ENCODE data around the gene STK35.

The STK35 gene

GRCh38 chr20:2101057-2101864 is at the start of gene STK35:
Gene STK35, plus strand, starts transcription at chr20:2101827. Its CDS starts 55 bp downstream, at chr20:2101882.
- DNase-seq (ENCODE audit: low read depth in 4 of 4, low spot score in 1 of 4), result peak in 3 of 4 experiments; percentile 38 to 69 (median 68)

- DNase-seq (ENCODE audit: low read depth in 4 of 4, low spot score in 1 of 4), result no peak
These were observed 49.7 kb upstream of the STK35 start for GRCh38 chr20:2051946-2052345.

- DNase-seq (ENCODE audit: low read depth in 4 of 4, low spot score in 1 of 4), result no peak
These were observed 48.9 kb upstream of the STK35 start for GRCh38 chr20:2052741-2053140.

GRCh38 chr20:2053615-2054014 is 48.0 kb upstream of the STK35 start:
- no peak for DNase-seq (ENCODE audit: low read depth in 4 of 4, low spot score in 1 of 4)

GRCh38 chr20:2054911-2055310 is 46.7 kb upstream of the STK35 start:
- DNase-seq (ENCODE audit: low read depth in 4 of 4, low spot score in 1 of 4), result no peak

- no peak for DNase-seq (ENCODE audit: low read depth in 4 of 4, low spot score in 1 of 4)
These were observed 42.2 kb upstream of the STK35 start for GRCh38 chr20:2059411-2059810.

GRCh38 chr20:2065099-2065498 is 36.5 kb upstream of the STK35 start:
- no peak for DNase-seq (ENCODE audit: low read depth in 4 of 4, low spot score in 1 of 4)

GRCh38 chr20:2066461-2067122 is 35.0 kb upstream of the STK35 start:
- DNase-seq (ENCODE audit: low read depth in 4 of 4, low spot score in 1 of 4), result no peak

GRCh38 chr20:2080532-2081224 is 20.9 kb upstream of the STK35 start:
- DNase-seq (ENCODE audit: low read depth in 4 of 4, low spot score in 1 of 4), result no peak

GRCh38 chr20:2084703-2085102 is 16.9 kb upstream of the STK35 start:
- DNase-seq (ENCODE audit: low read depth in 4 of 4, low spot score in 1 of 4), result no peak

GRCh38 chr20:2086177-2086979 is 15.2 kb upstream of the STK35 start:
- no peak for DNase-seq (ENCODE audit: low read depth in 4 of 4, low spot score in 1 of 4)

GRCh38 chr20:2086980-2087377 is 14.6 kb upstream of the STK35 start:
- no peak for DNase-seq (ENCODE audit: low read depth in 4 of 4, low spot score in 1 of 4)

GRCh38 chr20:2088891-2089290 is 12.7 kb upstream of the STK35 start:
- no peak for DNase-seq (ENCODE audit: low read depth in 4 of 4, low spot score in 1 of 4)

- no peak for DNase-seq (ENCODE audit: low read depth in 4 of 4, low spot score in 1 of 4)
These were observed 12.2 kb upstream of the STK35 start for GRCh38 chr20:2089447-2089846.

GRCh38 chr20:2093159-2093781 is 8.4 kb upstream of the STK35 start:
- DNase-seq (ENCODE audit: low read depth in 4 of 4, low spot score in 1 of 4), result no peak

GRCh38 chr20:2093883-2094282 is 7.7 kb upstream of the STK35 start:
- DNase-seq (ENCODE audit: low read depth in 4 of 4, low spot score in 1 of 4), result no peak

GRCh38 chr20:2101865-2102584 is 398 bp downstream of the STK35 start:
- DNase-seq (ENCODE audit: low read depth in 4 of 4, low spot score in 1 of 4), result peak; percentile 69 to 82 (median 78)

GRCh38 chr20:2102585-2103460 is 1.2 kb downstream of the STK35 start:
- peak; percentile 66 to 78 (median 72) for DNase-seq (ENCODE audit: low read depth in 4 of 4, low spot score in 1 of 4)

Measured in stimulated activated CD4-positive, alpha-beta T cell treated with anti-CD3 and anti-CD28 coated beads, Interleukin-1b, Interleukin-23, amount 100 ng/mL, for 24 hours (primary cell).